ENCODE measurements around the gene IPO8.

DNA sequence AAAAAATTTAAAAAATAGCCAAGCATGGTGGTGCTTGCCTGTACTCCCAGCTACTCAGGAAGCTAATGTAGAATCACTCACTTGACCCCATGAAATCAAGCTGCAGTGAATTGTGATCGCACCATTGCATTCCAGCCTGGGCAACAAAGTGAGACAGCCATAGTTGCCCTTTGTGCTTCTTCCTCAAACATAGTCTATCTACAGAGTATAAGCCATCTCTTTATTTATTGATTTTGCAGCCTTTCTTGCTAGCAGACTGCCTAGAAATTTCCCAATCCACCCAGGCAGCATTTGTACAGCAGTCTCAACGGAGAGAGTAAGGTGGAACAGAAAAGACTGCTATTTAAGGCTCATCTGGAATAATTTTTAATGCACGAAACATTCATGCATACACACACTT, 68.8 kb downstream of the IPO8 start:
- TF ChIP-seq, protein P1, sequence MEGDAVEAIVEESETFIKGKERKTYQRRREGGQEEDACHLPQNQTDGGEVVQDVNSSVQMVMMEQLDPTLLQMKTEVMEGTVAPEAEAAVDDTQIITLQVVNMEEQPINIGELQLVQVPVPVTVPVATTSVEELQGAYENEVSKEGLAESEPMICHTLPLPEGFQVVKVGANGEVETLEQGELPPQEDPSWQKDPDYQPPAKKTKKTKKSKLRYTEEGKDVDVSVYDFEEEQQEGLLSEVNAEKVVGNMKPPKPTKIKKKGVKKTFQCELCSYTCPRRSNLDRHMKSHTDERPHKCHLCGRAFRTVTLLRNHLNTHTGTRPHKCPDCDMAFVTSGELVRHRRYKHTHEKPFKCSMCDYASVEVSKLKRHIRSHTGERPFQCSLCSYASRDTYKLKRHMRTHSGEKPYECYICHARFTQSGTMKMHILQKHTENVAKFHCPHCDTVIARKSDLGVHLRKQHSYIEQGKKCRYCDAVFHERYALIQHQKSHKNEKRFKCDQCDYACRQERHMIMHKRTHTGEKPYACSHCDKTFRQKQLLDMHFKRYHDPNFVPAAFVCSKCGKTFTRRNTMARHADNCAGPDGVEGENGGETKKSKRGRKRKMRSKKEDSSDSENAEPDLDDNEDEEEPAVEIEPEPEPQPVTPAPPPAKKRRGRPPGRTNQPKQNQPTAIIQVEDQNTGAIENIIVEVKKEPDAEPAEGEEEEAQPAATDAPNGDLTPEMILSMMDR (IDR thresholded peaks at IDR 0.05): no peak
- no peak for TF ChIP-seq POLR2A (IDR thresholded peaks at IDR 0.05)

Data from prostate gland (tissue), 2 donors.